Breast epithelium (tissue), 4 donors: ENCODE data around the gene AFAP1. TPM values are rescaled to one million over a fixed set of nuclear protein-coding genes. Genes with fewer than 3 reads are reported as not detected.

Experiments
- DNase-seq, 2 donors: peaks; one replicate each; pipeline ENCODE4 v3.0.0-alpha.2; 2019; ENCODE audit warnings: low spot score in 2 of 2
- H3K27ac ChIP-seq, 2 donors: fragments of 200-600 bp; sonication (generic) in 1 of 2; one replicate each; pipeline ENCODE4 v1.5.1; 2016 to 2019; ENCODE audit warnings: mild to moderate bottlenecking in 1 of 2
- H3K27me3 ChIP-seq, 2 donors: fragments of 200-600 bp; sonication (generic) in 1 of 2; one replicate each; pipeline versions ENCODE4 v1.5.1 to v1.6.0; 2017 to 2019; ENCODE audit warnings: control low read depth in 1 of 2, mild to moderate bottlenecking in 1 of 2
- H3K36me3 ChIP-seq: fragments of 200-600 bp; one replicate; pipeline ENCODE4 v1.5.1; 2019
- H3K4me1 ChIP-seq, 2 donors: fragments of 200-600 bp; sonication (generic); one replicate each; pipeline ENCODE4 v1.5.1; 2016 to 2019; ENCODE audit warnings: control low read depth in 1 of 2
- H3K4me3 ChIP-seq, 3 donors: fragments of 200-600 bp; sonication (generic); 1 replicate in 2 of 3; 2 replicates in 1 of 3; pipeline ENCODE4 v1.5.1; 2016 to 2019; ENCODE audit warnings: mild to moderate bottlenecking in 3 of 3, moderate library complexity in 2 of 3
- H3K9me3 ChIP-seq, 2 donors: fragments of 200-600 bp; sonication (generic) in 1 of 2; one replicate each; pipeline ENCODE4 v1.5.1; 2016 to 2019; ENCODE audit warnings: control low read depth in 1 of 2
- POLR2A ChIP-seq: fragments of 450-650 bp; IDR thresholded peaks from one replicate; pipeline ENCODE4 v1.6.1; 2016; ENCODE audit warnings: antibody characterized with exemption, mild to moderate bottlenecking, moderate library complexity
- POLR2AphosphoS5 ChIP-seq, 3 donors: sonication (generic); formaldehyde crosslinking; IDR thresholded peaks; one replicate each; pipeline ENCODE4 v1.6.1; 2017; ENCODE audit warnings: antibody characterized with exemption in 3 of 3
- intact Hi-C: fragments of 100-400 bp; cut with DNase I; formaldehyde crosslinking; loops from one replicate; pipeline ENCODE4 v1.15.1; 2023; ENCODE audit warnings: low total_unique reads
- total RNA-seq, 3 donors: library from RNA; depleted of rRNA; stranded (reverse); fragments of >200 nt; gene quantifications; one replicate each; pipeline ENCODE4 v1.1.0, GENCODE V29; 2016
- TF ChIP-seq, protein P1 (sequence below), 3 donors: fragments of 450-650 bp; IDR thresholded peaks; one replicate each; pipeline ENCODE4 v1.5.1; 2016 to 2017; ENCODE audit warnings: antibody characterized with exemption in 3 of 3, mild to moderate bottlenecking in 3 of 3, moderate library complexity in 3 of 3

AFAP1 gene
- total RNA-seq, 3 donors from 2014 or later = 14.5 to 21.6 (median 16.6) TPM

DNA sequence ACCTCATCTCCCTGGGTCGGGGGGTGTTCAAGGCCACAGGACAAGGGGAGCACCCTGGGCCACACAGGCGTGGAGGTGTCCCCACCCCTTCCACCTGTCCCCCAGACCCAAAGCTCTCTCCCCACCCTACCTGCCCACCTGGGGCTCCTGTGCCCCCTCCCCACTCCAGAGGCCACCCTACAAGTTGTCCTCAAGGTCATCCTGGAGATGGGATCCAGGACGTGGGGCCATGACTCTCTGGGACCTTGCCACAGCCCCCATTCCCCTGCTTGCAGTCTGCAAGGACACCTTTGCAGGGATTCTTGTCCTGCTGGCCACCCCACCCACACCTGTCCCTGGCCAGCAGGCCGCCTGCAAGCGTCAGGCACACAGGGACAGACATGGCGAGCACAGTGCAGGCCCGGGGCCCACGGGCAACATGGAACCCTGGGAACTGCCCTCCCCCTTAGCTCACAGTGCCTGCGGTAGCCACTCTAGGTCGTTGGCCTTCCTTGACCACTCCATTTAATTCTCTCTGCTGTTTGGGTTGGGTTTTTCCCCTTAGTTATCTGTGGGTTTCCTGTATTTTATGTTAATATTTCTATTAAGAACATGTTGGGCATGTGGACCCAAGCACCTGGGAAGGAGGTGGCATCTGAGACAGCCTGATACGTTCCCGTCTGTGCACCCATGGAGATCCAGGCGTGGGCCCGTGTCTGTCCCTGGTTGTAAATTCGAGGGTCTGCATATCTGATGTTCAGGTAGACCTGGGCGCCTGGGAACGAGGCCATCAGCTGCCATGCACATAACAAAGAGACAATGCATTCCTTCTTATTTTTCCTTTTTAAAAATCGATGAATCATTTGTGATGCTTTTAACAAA lies 197.5 kb downstream of the AFAP1 start:
- TF ChIP-seq, protein P1, sequence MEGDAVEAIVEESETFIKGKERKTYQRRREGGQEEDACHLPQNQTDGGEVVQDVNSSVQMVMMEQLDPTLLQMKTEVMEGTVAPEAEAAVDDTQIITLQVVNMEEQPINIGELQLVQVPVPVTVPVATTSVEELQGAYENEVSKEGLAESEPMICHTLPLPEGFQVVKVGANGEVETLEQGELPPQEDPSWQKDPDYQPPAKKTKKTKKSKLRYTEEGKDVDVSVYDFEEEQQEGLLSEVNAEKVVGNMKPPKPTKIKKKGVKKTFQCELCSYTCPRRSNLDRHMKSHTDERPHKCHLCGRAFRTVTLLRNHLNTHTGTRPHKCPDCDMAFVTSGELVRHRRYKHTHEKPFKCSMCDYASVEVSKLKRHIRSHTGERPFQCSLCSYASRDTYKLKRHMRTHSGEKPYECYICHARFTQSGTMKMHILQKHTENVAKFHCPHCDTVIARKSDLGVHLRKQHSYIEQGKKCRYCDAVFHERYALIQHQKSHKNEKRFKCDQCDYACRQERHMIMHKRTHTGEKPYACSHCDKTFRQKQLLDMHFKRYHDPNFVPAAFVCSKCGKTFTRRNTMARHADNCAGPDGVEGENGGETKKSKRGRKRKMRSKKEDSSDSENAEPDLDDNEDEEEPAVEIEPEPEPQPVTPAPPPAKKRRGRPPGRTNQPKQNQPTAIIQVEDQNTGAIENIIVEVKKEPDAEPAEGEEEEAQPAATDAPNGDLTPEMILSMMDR (IDR thresholded peaks at IDR 0.05) = no peak
- no peak for TF ChIP-seq POLR2AphosphoS5 (IDR thresholded peaks at IDR 0.05)
- TF ChIP-seq POLR2A = no peak
- intact Hi-C loops = no loop called here
- Histone ChIP-seq H3K4me1 (no peaks in the 10 kb centered on the region), H3K36me3 (no peaks in the 10 kb centered on the region), H3K27me3 (no peaks in the 10 kb centered on the region), H3K4me3 (no peak overlapping the region), H3K27ac (no peak overlapping the region), H3K9me3 (peaks cover 0 to 6% of the 10 kb centered on the region in 2 donors)
- no peak for DNase-seq

DNA sequence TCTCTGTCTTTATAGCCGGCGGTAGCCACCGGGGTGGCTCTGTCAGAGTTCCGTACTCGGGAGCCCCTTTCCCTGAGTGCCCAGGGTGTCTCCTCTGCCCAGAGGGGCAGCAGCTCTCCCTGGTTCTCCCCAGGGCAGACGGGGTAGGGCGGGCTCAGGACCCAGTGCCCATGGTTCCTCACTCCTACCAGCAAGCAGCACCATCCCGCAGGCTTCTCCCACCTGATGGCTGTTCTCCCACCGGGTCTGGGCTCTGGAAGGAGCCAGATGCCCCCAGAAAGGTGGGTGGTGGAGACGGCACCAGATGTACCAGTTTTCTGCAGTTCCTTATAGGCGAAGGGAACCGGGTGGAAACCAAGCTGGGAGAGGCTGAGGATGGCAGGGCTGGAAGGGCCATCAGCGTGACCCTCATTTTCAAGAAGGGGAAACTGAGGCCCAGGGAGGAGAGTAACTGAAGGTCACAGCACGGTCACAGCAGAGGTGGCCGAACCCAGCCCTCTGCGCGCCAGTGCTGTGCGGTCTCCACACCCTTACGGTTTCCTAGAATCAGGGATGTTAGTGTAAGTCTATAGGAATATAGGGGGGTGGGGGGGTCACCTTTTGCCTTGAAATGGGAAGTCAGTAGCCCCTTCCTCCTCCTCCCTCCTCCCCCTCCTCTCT lies 198.7 kb downstream of the AFAP1 start:
- Histone ChIP-seq H3K4me3 (no peak overlapping the region), H3K36me3 (no peaks in the 10 kb centered on the region), H3K27ac (no peak overlapping the region), H3K27me3 (no peaks in the 10 kb centered on the region), H3K4me1 (no peaks in the 10 kb centered on the region), H3K9me3 (peaks cover 0 to 6% of the 10 kb centered on the region in 2 donors)
- TF ChIP-seq POLR2A (no peak), POLR2AphosphoS5 (IDR thresholded peaks at IDR 0.05) (no peak)
- TF ChIP-seq, protein P1 (IDR thresholded peaks at IDR 0.05) = no peak
- intact Hi-C loops = no loop called here
- no peak for DNase-seq

GRCh38 chr4:7739918-7740865 lies 199.5 kb downstream of the AFAP1 start:
- no peak overlapping the region for H3K27ac ChIP-seq
- no peak for DNase-seq
- H3K9me3 ChIP-seq = peaks cover 0 to 6% of the 10 kb centered on the region in 2 donors
- no peaks in the 10 kb centered on the region for H3K27me3 ChIP-seq
- intact Hi-C loops = no loop called here
- no peak overlapping the region for H3K4me3 ChIP-seq
- H3K4me1 ChIP-seq = no peaks in the 10 kb centered on the region
- TF ChIP-seq POLR2A (no peak), POLR2AphosphoS5 (IDR thresholded peaks at IDR 0.05) (no peak)
- TF ChIP-seq, protein P1 (IDR thresholded peaks at IDR 0.05) = no peak
- no peaks in the 10 kb centered on the region for H3K36me3 ChIP-seq

DNA sequence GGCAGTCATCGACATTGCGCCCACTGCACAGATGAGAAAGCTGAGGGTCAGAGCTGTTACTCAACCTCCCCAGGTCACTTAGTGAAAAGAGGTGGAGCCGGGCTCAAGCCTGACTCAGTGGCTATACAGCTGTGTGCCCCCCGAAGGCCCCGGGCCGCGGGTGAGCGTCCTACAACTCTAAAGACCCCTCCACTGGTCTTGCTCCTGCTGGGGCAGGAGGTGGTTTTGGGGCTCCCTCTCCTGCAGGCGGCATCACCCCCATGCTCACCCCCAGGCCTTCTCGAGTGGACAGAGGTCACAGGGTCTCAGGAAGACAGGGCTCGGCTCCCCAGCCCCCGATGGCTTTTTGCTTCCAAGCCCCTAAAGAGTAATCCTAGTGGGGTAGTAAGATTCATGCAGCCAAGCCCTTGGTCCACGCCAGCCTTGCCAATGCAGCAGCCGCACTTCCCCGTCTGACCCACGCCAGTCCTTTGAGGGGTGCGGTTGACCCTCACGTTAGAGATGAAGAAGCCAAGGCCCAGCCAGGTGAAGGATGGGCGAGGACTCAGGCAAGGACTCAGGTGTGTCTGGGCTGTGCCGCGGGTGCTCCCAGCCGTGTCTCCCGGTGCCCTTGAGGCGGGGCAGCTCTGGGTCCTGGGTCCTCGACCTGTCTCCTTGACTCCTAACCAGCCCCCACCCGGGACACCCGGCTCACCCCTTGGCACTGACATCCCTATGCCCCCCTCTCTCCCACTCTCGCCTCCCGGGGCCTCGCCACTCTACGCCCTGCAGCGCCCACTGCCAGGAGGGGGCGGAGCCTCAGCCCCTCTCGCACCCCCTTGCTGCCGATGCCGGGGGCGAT lies 200.4 kb downstream of the AFAP1 start:
- no peak overlapping the region for H3K27ac ChIP-seq
- no peak for DNase-seq
- H3K4me1 ChIP-seq = no peaks in the 10 kb centered on the region
- H3K9me3 ChIP-seq = peaks cover 0 to 6% of the 10 kb centered on the region in 2 donors
- intact Hi-C loops = no loop called here
- H3K36me3 ChIP-seq = no peaks in the 10 kb centered on the region
- no peak for TF ChIP-seq POLR2A
- TF ChIP-seq POLR2AphosphoS5 (IDR thresholded peaks at IDR 0.05) = no peak
- TF ChIP-seq, protein P1 (IDR thresholded peaks at IDR 0.05) = no peak
- no peak overlapping the region for H3K4me3 ChIP-seq
- H3K27me3 ChIP-seq = no peaks in the 10 kb centered on the region
